Measurements from ENCODE around the gene SRRM3. TPM values are rescaled to one million over a fixed set of nuclear protein-coding genes. Genes with fewer than 3 reads are reported as not detected.

Gene SRRM3
- total RNA-seq, 1 donor from 2014 or later, result 1.7 TPM

DNA sequence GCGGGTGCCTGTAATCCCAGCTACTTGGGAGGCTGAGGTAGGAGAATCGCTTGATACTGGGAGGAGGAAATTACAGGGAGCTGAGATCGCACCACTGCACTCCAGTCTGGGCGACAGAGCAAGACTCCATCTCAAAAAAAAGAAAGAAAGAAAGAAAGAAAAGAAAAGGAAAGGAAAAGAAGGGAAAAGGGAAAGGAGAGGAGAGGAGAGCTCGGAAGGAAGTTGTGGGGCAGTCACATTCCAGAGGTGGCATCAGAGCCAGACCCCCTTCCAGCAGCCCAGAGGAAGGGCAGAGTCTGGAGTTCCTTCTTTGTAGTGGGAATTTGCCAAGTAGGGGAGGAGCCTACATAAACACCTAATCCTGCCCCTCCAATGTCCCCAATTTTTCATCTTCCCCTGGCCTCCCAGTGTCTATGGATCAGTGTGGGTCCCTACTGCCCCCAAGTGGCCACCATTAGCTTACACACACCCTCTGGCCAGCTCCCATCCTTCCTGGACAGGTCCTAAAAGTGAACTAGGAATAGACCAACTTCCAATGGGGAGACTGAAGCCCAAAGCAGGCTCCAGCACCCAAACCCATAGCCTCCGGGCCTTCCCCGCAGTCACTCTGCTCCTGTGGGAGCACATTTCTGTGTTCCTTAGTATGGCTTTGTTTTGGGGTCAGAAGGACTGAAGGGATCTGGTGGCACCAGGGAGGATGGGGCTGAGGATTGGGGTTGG, 61.1 kb downstream of the SRRM3 start:
- no peaks in the 10 kb centered on the region for H3K79me2 ChIP-seq (ENCODE audit: insufficient read depth, low read length)
- no peaks in the 10 kb centered on the region for H4K20me1 ChIP-seq (ENCODE audit: insufficient read depth, low read length)
- TF ChIP-seq, protein P1, sequence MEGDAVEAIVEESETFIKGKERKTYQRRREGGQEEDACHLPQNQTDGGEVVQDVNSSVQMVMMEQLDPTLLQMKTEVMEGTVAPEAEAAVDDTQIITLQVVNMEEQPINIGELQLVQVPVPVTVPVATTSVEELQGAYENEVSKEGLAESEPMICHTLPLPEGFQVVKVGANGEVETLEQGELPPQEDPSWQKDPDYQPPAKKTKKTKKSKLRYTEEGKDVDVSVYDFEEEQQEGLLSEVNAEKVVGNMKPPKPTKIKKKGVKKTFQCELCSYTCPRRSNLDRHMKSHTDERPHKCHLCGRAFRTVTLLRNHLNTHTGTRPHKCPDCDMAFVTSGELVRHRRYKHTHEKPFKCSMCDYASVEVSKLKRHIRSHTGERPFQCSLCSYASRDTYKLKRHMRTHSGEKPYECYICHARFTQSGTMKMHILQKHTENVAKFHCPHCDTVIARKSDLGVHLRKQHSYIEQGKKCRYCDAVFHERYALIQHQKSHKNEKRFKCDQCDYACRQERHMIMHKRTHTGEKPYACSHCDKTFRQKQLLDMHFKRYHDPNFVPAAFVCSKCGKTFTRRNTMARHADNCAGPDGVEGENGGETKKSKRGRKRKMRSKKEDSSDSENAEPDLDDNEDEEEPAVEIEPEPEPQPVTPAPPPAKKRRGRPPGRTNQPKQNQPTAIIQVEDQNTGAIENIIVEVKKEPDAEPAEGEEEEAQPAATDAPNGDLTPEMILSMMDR (IDR thresholded peaks at IDR 0.05; ENCODE audit: insufficient read depth, low read depth, low read length), result peak; percentile 69
- TF ChIP-seq EZH2 (IDR thresholded peaks at IDR 0.05; ENCODE audit: insufficient read depth, low read length), result no peak
- Mint-ChIP-seq H3K4me3 (ENCODE audit: unreplicated experiment) (no peak overlapping the region), H3K27ac (ENCODE audit: unreplicated experiment) (no peak overlapping the region), H3K9me3 (ENCODE audit: unreplicated experiment) (no peaks in the 10 kb centered on the region), H3K4me1 (ENCODE audit: low read depth, unreplicated experiment) (peaks cover 2% of the 10 kb centered on the region), H3K36me3 (ENCODE audit: low read depth, unreplicated experiment) (no peaks in the 10 kb centered on the region), H3K27me3 (ENCODE audit: low read depth, unreplicated experiment) (peaks cover 17% of the 10 kb centered on the region)
- no peak for FAIRE-seq
- no peaks in the 10 kb centered on the region for H3K4me1 ChIP-seq (ENCODE audit: insufficient read depth, low read length)
- H3K27ac ChIP-seq (ENCODE audit: low read depth, low read length), result no peak overlapping the region
- no peaks in the 10 kb centered on the region for H3K9me3 ChIP-seq (ENCODE audit: insufficient read depth, low read depth, low read length)
- H3K4me2 ChIP-seq (ENCODE audit: low read length), result no peak overlapping the region
- H2AFZ ChIP-seq (ENCODE audit: low read depth, low read length), result no peak overlapping the region
- no peak overlapping the region for H3K9ac ChIP-seq (ENCODE audit: low read length)
- peak; percentile 20 for DNase-seq (ENCODE audit: low read depth)
- no peaks in the 10 kb centered on the region for H3K36me3 ChIP-seq (ENCODE audit: insufficient read depth, low read length)
- H3K27me3 ChIP-seq (ENCODE audit: insufficient read depth, low read length), result peaks cover 13% of the 10 kb centered on the region
- H3K4me3 ChIP-seq (ENCODE audit: insufficient read depth, low read depth, low read length), result no peak overlapping the region

DNA sequence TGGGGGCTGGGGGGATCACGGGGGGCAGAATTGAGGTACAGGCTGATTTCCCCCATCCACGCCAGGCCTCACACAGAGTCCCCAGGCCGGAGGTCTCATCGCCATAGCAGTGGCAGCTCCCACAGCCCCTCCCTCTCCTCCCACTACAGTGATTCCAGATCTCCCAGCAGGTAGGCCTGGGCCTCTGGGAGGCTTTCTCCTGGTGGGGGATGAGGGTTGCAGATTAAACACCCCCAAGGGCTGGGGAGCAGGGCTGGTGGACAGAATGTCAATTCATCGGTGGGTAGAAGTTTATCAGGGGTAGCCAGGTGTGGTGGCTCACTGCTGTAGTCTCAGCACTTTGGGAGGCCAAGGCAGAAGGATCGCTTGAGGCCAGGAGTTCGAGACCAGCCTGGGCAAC, 63.6 kb downstream of the SRRM3 start:
- Histone ChIP-seq H3K4me3 (ENCODE audit: insufficient read depth, low read depth, low read length) (no peak overlapping the region), H2AFZ (ENCODE audit: low read depth, low read length) (no peak overlapping the region), H4K20me1 (ENCODE audit: insufficient read depth, low read length) (no peaks in the 10 kb centered on the region), H3K9me3 (ENCODE audit: insufficient read depth, low read depth, low read length) (no peaks in the 10 kb centered on the region), H3K79me2 (ENCODE audit: insufficient read depth, low read length) (no peaks in the 10 kb centered on the region), H3K4me2 (ENCODE audit: low read length) (no peak overlapping the region), H3K4me1 (ENCODE audit: insufficient read depth, low read length) (no peaks in the 10 kb centered on the region), H3K27me3 (ENCODE audit: insufficient read depth, low read length) (peaks cover 23% of the 10 kb centered on the region), H3K36me3 (ENCODE audit: insufficient read depth, low read length) (no peaks in the 10 kb centered on the region), H3K27ac (ENCODE audit: low read depth, low read length) (no peak overlapping the region), H3K9ac (ENCODE audit: low read length) (no peak overlapping the region)
- Mint-ChIP-seq H3K27me3 (ENCODE audit: low read depth, unreplicated experiment) (peaks cover 37% of the 10 kb centered on the region), H3K4me1 (ENCODE audit: low read depth, unreplicated experiment) (peaks cover 2% of the 10 kb centered on the region), H3K36me3 (ENCODE audit: low read depth, unreplicated experiment) (no peaks in the 10 kb centered on the region), H3K27ac (ENCODE audit: unreplicated experiment) (no peak overlapping the region), H3K4me3 (ENCODE audit: unreplicated experiment) (no peak overlapping the region), H3K9me3 (ENCODE audit: unreplicated experiment) (no peaks in the 10 kb centered on the region)
- no peak for FAIRE-seq
- no peak for TF ChIP-seq EZH2 (IDR thresholded peaks at IDR 0.05; ENCODE audit: insufficient read depth, low read length)
- TF ChIP-seq, protein P1 (IDR thresholded peaks at IDR 0.05; ENCODE audit: insufficient read depth, low read depth, low read length), result no peak
- DNase-seq (ENCODE audit: low read depth), result no peak
